H1 (cell line): Measurements from ENCODE around the gene ATP10D. TPM values are rescaled to one million over a fixed set of nuclear protein-coding genes. Genes with fewer than 3 reads are reported as not detected.

Experiments used
- CTCF ChIA-PET: fragments of 300-600 bp; sonication (Branson Sonifier 250); formaldehyde crosslinking; loops from one replicate; lab custom pipeline; 2021; ENCODE audit not compliant: partially characterized antibody; lab: Charles Lee
- POLR2A ChIA-PET: fragments of 300-600 bp; sonication (Branson Sonifier 250); formaldehyde crosslinking; loops from one replicate; lab custom pipeline; 2021; ENCODE audit warnings: inconsistent platforms; ENCODE audit not compliant: partially characterized antibody; lab: Charles Lee
- DNase-seq, 2 experiments: peaks; one replicate each; pipeline versions ENCODE4 v3.0.0 to v3.0.0-alpha.2; 2010 to 2022; ENCODE audit warnings: low spot score in 2 of 2, low read depth in 1 of 2, mixed read lengths in 1 of 2
- FAIRE-seq: peaks from 2 replicates; lab custom pipeline; 2011; peaks lifted over from hg19 to GRCh38; lab: Jason Lieb, UNC
- H2AFZ ChIP-seq: 2 replicates; pipeline ENCODE4 v1.8.1; 2012; ENCODE audit warnings: low read length, inconsistent platforms
- H2AK5ac ChIP-seq: 2 replicates; pipeline ENCODE4 v1.6.1; 2013; ENCODE audit warnings: low read depth, low read length
- H2BK120ac ChIP-seq: replicated peaks from 2 replicates; pipeline ENCODE3; 2013; ENCODE audit warnings: low read depth, low read length, inconsistent platforms
- H2BK12ac ChIP-seq: 2 replicates; pipeline ENCODE4 v1.6.1; 2013; ENCODE audit warnings: low read depth, low read length
- H2BK15ac ChIP-seq: 2 replicates; pipeline ENCODE4 v1.6.1; 2013; ENCODE audit warnings: low read length
- H2BK20ac ChIP-seq: 2 replicates; pipeline ENCODE4 v1.6.1; 2013; ENCODE audit warnings: low read length
- H2BK5ac ChIP-seq: 2 replicates; pipeline ENCODE4 v1.6.1; 2013; ENCODE audit warnings: low read depth, low read length
- H3K14ac ChIP-seq: 2 replicates; pipeline ENCODE4 v1.6.1; 2013; ENCODE audit warnings: inconsistent platforms; ENCODE audit not compliant: insufficient read length
- H3K18ac ChIP-seq: 2 replicates; pipeline ENCODE4 v1.6.1; 2013; ENCODE audit warnings: low read length; ENCODE audit errors: extremely low read depth
- H3K23ac ChIP-seq: 2 replicates; pipeline ENCODE4 v1.6.1; 2013; ENCODE audit warnings: inconsistent platforms; ENCODE audit not compliant: insufficient read length
- H3K23me2 ChIP-seq: 2 replicates; pipeline ENCODE4 v1.6.1; 2013; ENCODE audit warnings: low read depth, low read length
- H3K27ac ChIP-seq: 2 replicates; pipeline ENCODE4 v1.6.1; 2011; ENCODE audit warnings: low read depth, low read length, inconsistent platforms
- H3K27me3 ChIP-seq, 4 experiments: replicated peaks in 1 of 4; 1 replicate in 1 of 4; 2 replicates in 3 of 4; pipeline versions ENCODE4 v1.6.1 to v1.8.1; 2011 to 2013; ENCODE audit warnings: low read length in 3 of 4, mild to moderate bottlenecking in 3 of 4, inconsistent platforms in 2 of 4, mixed read lengths in 2 of 4, moderate library complexity in 1 of 4; ENCODE audit not compliant: control insufficient read depth in 3 of 4, insufficient read depth in 3 of 4; ENCODE audit errors: extremely low read depth in 1 of 4
- H3K36me3 ChIP-seq, 4 experiments: 2 replicates each; pipeline versions ENCODE4 v1.6.1 to v1.8.1; 2011 to 2013; ENCODE audit warnings: mild to moderate bottlenecking in 4 of 4, low read length in 3 of 4, moderate library complexity in 2 of 4, control low read depth in 1 of 4, inconsistent platforms in 1 of 4; ENCODE audit not compliant: insufficient read depth in 4 of 4, control insufficient read depth in 2 of 4
- H3K4ac ChIP-seq: replicated peaks from 2 replicates; pipeline ENCODE3; 2013; ENCODE audit warnings: low read length, low read depth, mixed read lengths, inconsistent platforms; ENCODE audit not compliant: insufficient read length
- H3K4me1 ChIP-seq, 4 experiments: replicated peaks in 1 of 4; 1 replicate in 1 of 4; 2 replicates in 3 of 4; pipeline versions ENCODE4 v1.6.1 to v1.8.1; 2011 to 2013; ENCODE audit warnings: low read length in 3 of 4, inconsistent platforms in 2 of 4, mixed read lengths in 1 of 4; ENCODE audit not compliant: insufficient read depth in 4 of 4, control insufficient read depth in 3 of 4
- H3K4me2 ChIP-seq, 2 experiments: 2 replicates each; pipeline versions ENCODE4 v1.6.1 to v1.8.1; 2011 to 2013; ENCODE audit warnings: low read depth in 2 of 2, low read length in 2 of 2, control low read depth in 1 of 2, inconsistent platforms in 1 of 2, mild to moderate bottlenecking in 1 of 2; ENCODE audit not compliant: insufficient read depth in 1 of 2
- H3K4me3 ChIP-seq, 4 experiments: fragments of 200-600, 300-600 bp in 1 of 4; sonication (generic), shearing (Covaris generic), sonication (Bioruptor Twin) in 1 of 4; 2 replicates each; pipeline versions ENCODE4 v1.5.1 to v1.8.1; 2011 to 2016; ENCODE audit warnings: low read length in 4 of 4, low read depth in 3 of 4, control low read depth in 2 of 4, inconsistent platforms in 2 of 4, mild to moderate bottlenecking in 2 of 4, mixed read lengths in 1 of 4, moderate library complexity in 1 of 4; ENCODE audit not compliant: insufficient read depth in 2 of 4; ENCODE audit errors: extremely low read depth in 1 of 4
- H3K56ac ChIP-seq: replicated peaks from 2 replicates; pipeline ENCODE3; 2013; ENCODE audit warnings: low read depth, mild to moderate bottlenecking, mixed read lengths, low read length, inconsistent platforms; ENCODE audit not compliant: insufficient read length
- H3K79me1 ChIP-seq: 2 replicates; pipeline ENCODE4 v1.6.1; 2013; ENCODE audit warnings: low read depth, low read length, control low read depth
- H3K79me2 ChIP-seq, 2 experiments: 2 replicates each; pipeline versions ENCODE4 v1.6.1 to v1.8.1; 2012 to 2013; ENCODE audit warnings: low read length in 2 of 2, mild to moderate bottlenecking in 2 of 2, inconsistent platforms in 1 of 2; ENCODE audit not compliant: insufficient read depth in 2 of 2, control insufficient read depth in 1 of 2
- H3K9ac ChIP-seq, 4 experiments: replicated peaks in 1 of 4; 1 replicate in 1 of 4; 2 replicates in 3 of 4; pipeline versions ENCODE4 v1.6.1 to v1.8.1; 2011 to 2013; ENCODE audit warnings: low read depth in 3 of 4, low read length in 3 of 4, control low read depth in 2 of 4, mild to moderate bottlenecking in 2 of 4, moderate library complexity in 2 of 4, inconsistent platforms in 1 of 4; ENCODE audit errors: extremely low read depth in 1 of 4
- H3K9me3 ChIP-seq, 2 experiments: 2 replicates each; pipeline versions ENCODE4 v1.6.1 to v1.8.1; 2012 to 2013; ENCODE audit warnings: mild to moderate bottlenecking in 2 of 2, moderate library complexity in 2 of 2, control low read depth in 1 of 2, inconsistent platforms in 1 of 2, low read depth in 1 of 2, low read length in 1 of 2, mixed read lengths in 1 of 2; ENCODE audit not compliant: insufficient read depth in 2 of 2
- H4K20me1 ChIP-seq, 2 experiments: replicated peaks in 1 of 2; 2 replicates each; pipeline versions ENCODE3 to v1.8.1; 2011 to 2013; ENCODE audit warnings: inconsistent platforms in 2 of 2, low read length in 2 of 2, mild to moderate bottlenecking in 1 of 2; ENCODE audit not compliant: insufficient read depth in 2 of 2, control insufficient read depth in 1 of 2
- H4K5ac ChIP-seq: 2 replicates; pipeline ENCODE4 v1.6.1; 2013; ENCODE audit warnings: low read length, low read depth, mixed read lengths, inconsistent platforms; ENCODE audit not compliant: insufficient read length
- H4K8ac ChIP-seq: 2 replicates; pipeline ENCODE4 v1.8.0; 2013; ENCODE audit warnings: mild to moderate bottlenecking, moderate library complexity, low read length, inconsistent platforms; ENCODE audit not compliant: insufficient read depth; ENCODE audit errors: extremely low read depth
- H4K91ac ChIP-seq: replicated peaks from 2 replicates; pipeline ENCODE3; 2013; ENCODE audit warnings: low read length, mixed read lengths, inconsistent platforms; ENCODE audit not compliant: insufficient read length
- MAFK ChIP-seq: IDR thresholded peaks from 2 replicates; pipeline ENCODE4 v1.6.1; 2012; ENCODE audit warnings: low read depth, mild to moderate bottlenecking, improper control_type of control experiment, low read length
- SIX5 ChIP-seq: IDR thresholded peaks from 2 replicates; pipeline ENCODE4 v1.6.1; 2011; ENCODE audit warnings: mild to moderate bottlenecking, low read depth, low read length
- WGBS, 2 experiments: shearing (Covaris generic) in 1 of 2; methylation state at CpG; one replicate each; pipeline versions ENCODE4 v1.1.6 to v1.1.7; 2013 to 2015; ENCODE audit warnings: low lambda C conversion rate in 2 of 2, mixed read lengths in 2 of 2, inconsistent platforms in 1 of 2, low coverage in 1 of 2, missing lambda C conversion rate in 1 of 2; ENCODE audit not compliant: insufficient replicate concordance in 2 of 2, insufficient coverage in 1 of 2, insufficient read length in 1 of 2; ENCODE audit errors: extremely low coverage in 1 of 2, missing lambda C conversion rate in 1 of 2; 5-methylcytosine and 5-hydroxymethylcytosine counted together
- polyA plus RNA-seq, 7 experiments: library from polyadenylated mRNA; depleted of rRNA in 3 of 7; stranded (reverse) in 5 of 7; unstranded in 2 of 7; fragments of >200 nt in 5 of 7; fragments of 200-250 nt in 2 of 7; gene quantifications; 1 replicate in 5 of 7; 2 replicates in 1 of 7; 4 replicates in 1 of 7; pipeline versions ENCODE4 v1.2.1 to v1.2.3, GENCODE V29; 2011 to 2013; ENCODE audit warnings: missing spikeins in 2 of 7, mixed read lengths in 2 of 7
- total RNA-seq: library from RNA; stranded (reverse); fragmentation: NEBNext Ultra II Directional; extraction: Animal tissue kit (Norgen Biotek cat#: 25700); gene quantifications from 2 replicates; pipeline ENCODE4 v1.2.1, GENCODE V29; 2021

Gene ATP10D
- total and polyA plus RNA-seq, 2 of the 8 experiments (the other 6 are each of a cell fraction or from before 2014, with no cell fraction given): 2.9 to 5.9 TPM

GRCh38 chr4:47533689-47534347, 48.7 kb downstream of the ATP10D start:
- no peak overlapping the region for H3K23ac ChIP-seq
- no peak overlapping the region for H4K91ac ChIP-seq
- H3K36me3 ChIP-seq: no peaks in the 10 kb centered on the region
- no peaks in the 10 kb centered on the region for H3K79me2 ChIP-seq
- H4K20me1 ChIP-seq: no peaks in the 10 kb centered on the region
- no peak overlapping the region for H2BK12ac ChIP-seq
- CTCF ChIA-PET: interaction anchor here (0.7 kb wide), 1 partner anchor 23 kb away, joined by 3 read pairs; no protein-coding TSS in a partner anchor
- no peak overlapping the region for H2BK5ac ChIP-seq
- POLR2A ChIA-PET: no interaction called here
- H2BK20ac ChIP-seq: no peak overlapping the region
- FAIRE-seq: no peak
- no peaks in the 10 kb centered on the region for H3K9me3 ChIP-seq
- H3K23me2 ChIP-seq: no peaks in the 10 kb centered on the region; the same call in 1 of the 2 replicates
- no peak overlapping the region for H3K27ac ChIP-seq
- no peak for TF ChIP-seq SIX5
- TF ChIP-seq MAFK: no peak
- TF ChIP-seq, all 59 proteins: peak for 0
- H3K27me3 ChIP-seq: no peaks in the 10 kb centered on the region
- no peak overlapping the region for H4K5ac ChIP-seq
- no peak overlapping the region for H3K4me3 ChIP-seq
- no peak overlapping the region for H3K14ac ChIP-seq
- no peak for DNase-seq
- H2BK15ac ChIP-seq: no peak overlapping the region
- peaks cover 0 to 7% (median 0%) of the 10 kb centered on the region in 4 experiments; a peak in 3 of 7 replicates for H3K4me1 ChIP-seq
- no peak overlapping the region for H4K8ac ChIP-seq
- 94% methylated on average over 4 of the region's 4 CpGs; no CpG with 5 or more reads in 1 of the 2 experiments for whole genome bisulfite sequencing, 2 experiments
- H3K9ac ChIP-seq: no peak overlapping the region
- no peak overlapping the region for H3K56ac ChIP-seq
- no peak overlapping the region for H2AFZ ChIP-seq
- H3K4me2 ChIP-seq: no peak overlapping the region
- no peaks in the 10 kb centered on the region for H3K79me1 ChIP-seq
- H3K18ac ChIP-seq: no peak overlapping the region
- no peak overlapping the region for H3K4ac ChIP-seq
- H2AK5ac ChIP-seq: no peak overlapping the region
- no peak overlapping the region for H2BK120ac ChIP-seq
